Measurements from ENCODE around the gene ZNF594.
"Not testable (repeated sequence)": the region's sequence is repeated elsewhere in the genome, so short reads cannot be mapped to it uniquely, and the experiment has no call there.

DNA sequence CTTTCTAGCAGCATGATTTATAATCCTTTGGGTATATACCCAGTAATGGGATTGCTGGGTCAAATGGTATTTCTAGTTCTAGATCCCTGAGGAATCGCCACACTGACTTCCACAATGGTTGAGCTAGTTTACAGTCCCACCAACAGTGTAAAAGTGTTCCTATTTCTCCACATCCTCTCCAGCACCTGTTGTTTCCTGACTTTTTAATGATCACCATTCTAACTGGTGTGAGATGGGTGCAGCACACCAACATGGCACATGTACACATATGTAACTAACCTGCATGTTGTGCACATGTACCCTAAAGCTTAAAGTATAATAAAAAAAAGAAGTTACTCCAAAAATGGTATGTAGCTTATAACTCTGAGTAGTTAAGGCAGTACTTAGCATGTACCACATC, 31.0 kb downstream of the ZNF594 start:
- not testable (repeated sequence) for TF ChIP-seq BHLHE40 (IDR thresholded peaks at IDR 0.05; ENCODE audit: borderline replicate concordance in 1 of 2, low read depth in 2 of 2, low read length in 1 of 2); CTCF (IDR thresholded peaks at IDR 0.05 in 2 of 3, conservative IDR thresholded peaks at IDR 0.05 in 1 of 3; ENCODE audit: control insufficient read depth in 2 of 3, extremely low read depth in 1 of 3, insufficient read depth in 1 of 3, low read depth in 3 of 3, low read length in 3 of 3)

All from GM12878 (cell line).